Nephron progenitor cell (in vitro differentiated cells): ENCODE results near the gene KIF15.
A peak's percentile ranks its signal among the peaks of the same experiment; 100 is the strongest.

Source experiments
- DNase-seq: peaks from one replicate; pipeline ENCODE4 v3.0.0; 2021
- H3K27ac Mint-ChIP-seq: 2 replicates; pipeline ENCODE4 v1.8.0; 2021; ENCODE audit warnings: mild to moderate bottlenecking, moderate library complexity, mixed read lengths
- H3K27me3 Mint-ChIP-seq: 2 replicates; pipeline ENCODE4 v1.8.0; 2021; ENCODE audit warnings: mild to moderate bottlenecking, low read depth, mixed read lengths; ENCODE audit not compliant: poor library complexity
- H3K36me3 Mint-ChIP-seq: 2 replicates; pipeline ENCODE4 v1.8.0; 2021; ENCODE audit warnings: low read depth, mixed read lengths
- H3K4me1 Mint-ChIP-seq: 2 replicates; pipeline ENCODE4 v1.8.0; 2021; ENCODE audit warnings: mixed read lengths
- H3K4me3 Mint-ChIP-seq: 2 replicates; pipeline ENCODE4 v1.8.0; 2021; ENCODE audit warnings: mild to moderate bottlenecking, moderate library complexity, mixed read lengths
- H3K9me3 Mint-ChIP-seq: 2 replicates; pipeline ENCODE4 v1.8.0; 2021; ENCODE audit warnings: mild to moderate bottlenecking, moderate library complexity, mixed read lengths
- CTCF ChIP-seq: fragments of 200-600 bp; sonication (generic); IDR thresholded peaks from 2 replicates; pipeline ENCODE4 v1.5.0; 2021; ENCODE audit warnings: antibody characterized with exemption

KIF15 gene

GRCh38 chr3:44729384-44729910 is 32.1 kb upstream of the KIF15 start, which contains the start of gene ZNF501:
ZNF501 (plus strand) TSS chr3:44729635; CDS start chr3:44734422, 4,787 bp downstream.
- peak; percentile 74 for DNase-seq
- Mint-ChIP-seq H3K4me1 (no peaks in the 10 kb centered on the region), H3K4me3 (peak within 1 kb of the TSS; percentile 85), H3K27me3 (peaks cover 6% of the 10 kb centered on the region), H3K36me3 (peaks cover 60% of the 10 kb centered on the region), H3K9me3 (peaks cover 92% of the 10 kb centered on the region), H3K27ac (no peak within 1 kb of the TSS)
- no peak for TF ChIP-seq CTCF

- no peak for TF ChIP-seq CTCF
- Mint-ChIP-seq H3K4me1 (no peaks in the 10 kb centered on the region), H3K36me3 (peaks cover 89% of the 10 kb centered on the region)
Observed at GRCh38 chr3:44734646-44735168, 26.9 kb upstream of the KIF15 start.

GRCh38 chr3:44761101-44761423 is 532 bp upstream of the KIF15 start:
- DNase-seq: no peak
- no peaks in the 10 kb centered on the region for H3K27me3 Mint-ChIP-seq
- H3K27ac Mint-ChIP-seq: peak overlapping the region; percentile 71
- H3K4me3 Mint-ChIP-seq: peak overlapping the region; percentile 91
- no peak for TF ChIP-seq CTCF
- H3K4me1 Mint-ChIP-seq: peaks cover 10% of the 10 kb centered on the region
- peaks cover 96% of the 10 kb centered on the region for H3K9me3 Mint-ChIP-seq
- H3K36me3 Mint-ChIP-seq: peaks cover 87% of the 10 kb centered on the region

More at GRCh38 chr3:44734646-44735168, 26.9 kb upstream of the KIF15 start:
- DNase-seq: no peak
- H3K27me3 Mint-ChIP-seq: peaks cover 2% of the 10 kb centered on the region
- H3K4me3 Mint-ChIP-seq: no peak overlapping the region
- H3K27ac Mint-ChIP-seq: no peak overlapping the region
- peaks cover 95% of the 10 kb centered on the region for H3K9me3 Mint-ChIP-seq

- peak overlapping the region; percentile 71 for H3K27ac Mint-ChIP-seq
- H3K4me1 Mint-ChIP-seq: peaks cover 10% of the 10 kb centered on the region
- DNase-seq: no peak
- H3K36me3 Mint-ChIP-seq: peaks cover 87% of the 10 kb centered on the region
- peaks cover 96% of the 10 kb centered on the region for H3K9me3 Mint-ChIP-seq
- H3K27me3 Mint-ChIP-seq: no peaks in the 10 kb centered on the region
- TF ChIP-seq CTCF: no peak
- H3K4me3 Mint-ChIP-seq: peak overlapping the region; percentile 91
Observed at GRCh38 chr3:44762170-44762677, 630 bp downstream of the KIF15 start.

GRCh38 chr3:44762690-44763089 is 1.1 kb downstream of the KIF15 start:
- no peak for TF ChIP-seq CTCF
- peaks cover 96% of the 10 kb centered on the region for H3K9me3 Mint-ChIP-seq
- no peak for DNase-seq
- H3K27ac Mint-ChIP-seq: peak overlapping the region; percentile 71
- H3K27me3 Mint-ChIP-seq: no peaks in the 10 kb centered on the region
- peak overlapping the region; percentile 91 for H3K4me3 Mint-ChIP-seq
- peaks cover 10% of the 10 kb centered on the region for H3K4me1 Mint-ChIP-seq
- peaks cover 87% of the 10 kb centered on the region for H3K36me3 Mint-ChIP-seq

GRCh38 chr3:44764248-44764647 is 2.7 kb downstream of the KIF15 start:
- no peak for DNase-seq
- H3K4me3 Mint-ChIP-seq: peak overlapping the region; percentile 52
- peaks cover 87% of the 10 kb centered on the region for H3K36me3 Mint-ChIP-seq
- no peak for TF ChIP-seq CTCF
- H3K27ac Mint-ChIP-seq: no peak overlapping the region
- peaks cover 10% of the 10 kb centered on the region for H3K4me1 Mint-ChIP-seq
- H3K9me3 Mint-ChIP-seq: peaks cover 96% of the 10 kb centered on the region
- no peaks in the 10 kb centered on the region for H3K27me3 Mint-ChIP-seq
